ENCODE data around the gene ANK2.

GRCh38 chr4:113350576-113350975, 301.1 kb downstream of the ANK2 start:
- TF ChIP-seq POLR2A (IDR thresholded peaks at IDR 0.05) (no peak), CTCF (IDR thresholded peaks at IDR 0.05) (no peak)

Measured in uterus (tissue), 2 donors.